K562 treated with DMSO at 1 percent for 48 hours (cell line): ENCODE data around the gene KCND3. TPM values are rescaled to one million over a fixed set of nuclear protein-coding genes. Genes with fewer than 3 reads are reported as not detected.

Source experiments
- total RNA-seq: library from RNA; unstranded; fragments of 300-600 nt; gene quantifications from 2 replicates; pipeline ENCODE4 v1.2.3, GENCODE V29; 2022; ENCODE audit warnings: low replicate concordance; ENCODE audit errors: extremely low read depth

The KCND3 gene
- total RNA-seq = not detected in 2 replicates

GRCh38 chr1:111989531-111990025 is at the start of gene KCND3:
Gene KCND3 (minus strand): TSS chr1:111989668.

DNA sequence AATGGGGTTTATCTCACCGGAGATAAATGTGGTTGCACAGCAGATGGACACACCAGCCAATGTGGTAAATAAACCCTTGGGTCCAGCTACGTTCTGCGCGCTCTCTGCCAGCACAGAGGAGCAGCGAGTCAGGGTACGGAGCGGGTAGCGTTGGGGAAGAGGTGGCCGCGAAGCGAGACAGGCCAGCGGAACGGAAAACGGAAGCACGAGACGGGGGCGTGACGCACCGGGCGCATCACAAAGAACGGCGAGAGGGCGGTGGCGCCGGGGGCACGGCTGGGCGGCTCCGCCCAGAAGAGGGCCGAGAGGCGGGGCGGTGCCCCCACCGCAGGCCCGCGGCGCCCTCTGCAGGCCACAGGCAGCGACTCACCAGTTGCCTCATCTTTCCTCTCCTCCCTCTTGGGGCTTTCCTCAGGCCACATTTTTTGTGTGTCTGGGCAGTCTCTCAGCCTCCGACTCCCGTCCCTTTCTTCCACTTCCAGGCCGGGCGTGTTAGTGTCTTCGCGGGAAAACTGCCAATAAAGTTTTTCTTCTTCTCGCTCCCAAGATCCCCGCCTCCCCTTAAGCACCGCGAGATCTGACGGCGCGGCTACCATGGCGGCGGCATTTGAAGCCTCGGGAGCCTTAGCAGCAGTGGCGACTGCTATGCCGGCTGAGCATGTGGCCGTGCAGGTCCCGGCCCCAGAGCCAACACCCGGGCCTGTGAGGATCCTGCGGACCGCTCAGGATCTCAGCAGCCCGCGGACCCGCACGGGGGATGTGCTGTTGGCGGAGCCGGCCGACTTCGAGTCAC is 233.9 kb downstream of the KCND3 start, which contains the start of gene DDX20:
Gene DDX20, plus strand, starts transcription at position 571 of the 793 bp plus-strand sequence. Its CDS starts 24 bp downstream, at position 595.

DNA sequence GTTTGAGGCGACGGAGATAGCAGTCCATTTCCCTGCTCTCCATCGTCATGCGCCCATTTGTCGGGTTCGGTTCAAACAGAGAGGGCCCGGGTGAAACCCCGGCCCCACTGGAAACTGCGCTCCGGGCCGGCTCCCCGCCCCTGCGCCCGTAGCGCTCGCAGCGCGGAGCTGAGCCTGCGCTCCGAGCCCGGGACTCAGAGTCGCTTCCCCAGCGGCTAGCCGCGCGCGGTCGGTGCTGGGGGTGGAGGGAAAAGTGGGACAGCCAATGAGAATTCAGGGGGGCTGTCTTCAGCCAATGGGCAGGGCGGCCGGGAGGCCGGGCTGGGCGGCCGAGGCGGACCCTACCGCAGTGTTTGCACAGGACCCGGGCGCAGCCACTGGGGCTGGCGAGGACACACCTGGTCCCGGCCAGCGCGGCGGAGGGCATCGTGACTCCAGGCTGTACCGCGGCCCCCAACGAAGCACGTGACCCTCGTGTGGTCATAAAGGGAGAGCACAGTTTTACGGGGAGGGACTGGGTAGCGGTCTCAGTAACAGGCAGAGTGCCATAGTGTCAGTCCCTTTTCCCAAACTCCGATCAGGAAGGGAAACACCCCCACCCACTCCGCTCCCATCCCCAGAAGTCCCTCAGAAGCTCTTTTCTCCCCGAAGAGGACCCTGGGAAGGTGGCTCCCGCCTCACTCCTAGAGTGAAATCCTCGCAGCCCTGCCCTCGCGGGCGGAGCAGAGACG is 250.1 kb downstream of the KCND3 start, which contains the start of gene INKA2:
Gene INKA2, minus strand, starts transcription at position 202 of the 731 bp plus-strand sequence. Its CDS starts 153 bp downstream, at position 49.

Other genes starting within 250 kb of the KCND3 start
- not detected in 2 replicates for gene DDX20, start 233.8 kb downstream of the KCND3 start, total RNA-seq